Right kidney (tissue), 1 donor: ENCODE data around the gene IFI27.
"Not testable (repeated sequence)": the region's sequence is repeated elsewhere in the genome, so short reads cannot be mapped to it uniquely, and the experiment has no call there.

Source experiments
- DNase-seq: peaks from one replicate; pipeline ENCODE4 v3.0.0-alpha.2; 2016

IFI27 gene

GRCh38 chr14:94156143-94156542 lies 45.6 kb downstream of the IFI27 start:
- DNase-seq, result not testable (repeated sequence)

- no peak for DNase-seq
Measured at GRCh38 chr14:94157197-94157596, 46.7 kb downstream of the IFI27 start.

- DNase-seq, result no peak
Measured at GRCh38 chr14:94158239-94158883, 47.8 kb downstream of the IFI27 start.

- DNase-seq, result no peak
Measured at GRCh38 chr14:94161058-94161457, 50.5 kb downstream of the IFI27 start.

DNA sequence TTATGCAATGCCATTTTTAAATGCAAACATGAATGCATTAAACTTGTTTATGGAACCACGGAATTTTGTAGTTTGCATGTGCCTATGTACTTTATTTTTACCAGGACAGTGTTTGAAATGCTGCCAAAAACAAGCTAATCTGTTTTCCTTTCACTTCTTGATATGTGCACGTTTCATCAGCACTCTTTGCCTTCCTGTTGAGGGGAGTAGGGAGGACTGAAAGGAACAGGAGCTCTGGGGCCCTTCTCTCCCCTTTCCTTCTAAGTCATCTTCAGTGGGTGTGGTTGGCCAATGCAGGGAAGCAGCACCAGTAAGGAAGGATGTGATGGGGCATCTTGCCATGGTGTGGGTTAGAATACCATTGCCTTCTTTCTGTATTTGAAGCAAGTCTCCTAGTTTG lies 51.4 kb downstream of the IFI27 start:
- no peak for DNase-seq

DNA sequence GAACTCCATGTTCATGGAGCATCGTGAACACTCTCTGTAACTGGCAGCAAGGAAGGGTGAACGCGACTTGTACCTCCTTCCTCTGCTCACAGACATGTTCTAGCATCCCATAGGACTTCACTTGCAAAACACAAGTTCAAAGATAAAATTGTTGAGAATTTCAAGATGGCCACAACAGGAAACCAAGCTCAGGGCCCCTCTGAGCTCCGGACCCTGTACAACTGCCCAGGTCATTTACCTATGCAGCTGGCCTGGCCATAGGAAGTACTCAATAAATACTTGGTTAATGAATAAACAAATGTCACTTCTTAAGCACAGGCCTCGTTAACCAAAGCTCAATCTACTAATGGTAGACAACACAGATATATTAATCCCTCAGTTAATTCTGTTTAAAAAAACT lies 51.9 kb downstream of the IFI27 start:
- no peak for DNase-seq

DNA sequence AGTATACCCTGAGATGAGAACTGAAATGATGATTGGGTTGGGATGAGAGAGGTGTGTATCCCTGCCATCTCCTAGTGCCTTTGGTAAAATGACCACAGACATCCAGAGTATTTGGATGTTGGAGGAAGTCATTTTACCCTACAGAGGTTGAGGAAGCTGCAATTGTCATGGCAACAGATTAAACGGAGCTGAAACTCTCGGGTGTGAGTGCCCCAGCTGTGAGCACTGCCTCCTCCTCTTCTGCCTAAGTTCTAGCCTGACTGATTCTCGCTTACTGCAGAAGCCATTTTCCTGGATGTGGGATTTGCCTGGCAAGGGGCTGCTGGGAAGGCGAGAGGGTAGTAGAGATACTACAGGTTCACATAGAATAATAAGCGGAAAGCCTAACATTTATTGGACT lies 53.3 kb downstream of the IFI27 start:
- DNase-seq, result no peak

DNA sequence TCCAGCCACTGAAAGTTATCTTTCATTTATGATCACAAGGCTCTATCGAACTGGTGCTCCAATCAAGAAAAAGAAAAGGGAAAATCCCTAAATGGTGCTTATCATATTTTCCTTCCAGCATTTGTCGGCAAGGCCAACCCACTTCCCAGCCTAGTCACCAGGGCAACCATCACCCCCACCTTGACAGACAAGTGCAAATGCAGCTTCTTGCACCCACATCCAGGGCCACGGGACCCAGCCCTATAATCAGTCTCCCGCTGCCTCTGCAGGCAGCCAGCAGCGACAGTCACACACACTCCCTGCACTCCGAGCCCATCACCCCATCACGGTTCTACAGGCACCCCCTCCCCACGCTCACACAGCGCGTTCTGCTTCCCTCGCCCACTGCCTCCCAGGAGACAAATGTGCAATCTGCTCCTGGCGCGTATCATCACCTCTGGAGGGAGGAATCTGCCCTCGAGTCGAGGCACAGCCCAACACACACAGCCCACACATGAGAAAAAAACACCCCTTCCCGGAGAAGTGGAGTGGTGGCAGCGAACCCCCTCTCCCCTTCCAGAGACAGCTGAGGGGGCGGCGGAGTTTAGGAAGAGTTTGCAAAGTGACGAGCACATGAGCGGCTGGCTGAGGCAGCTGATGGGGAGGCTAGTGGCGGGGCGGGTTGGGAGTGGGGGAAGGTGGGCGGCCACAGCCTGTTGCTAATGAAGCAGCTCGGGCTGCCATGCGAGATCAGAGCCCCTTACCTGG lies 54.3 kb downstream of the IFI27 start:
- DNase-seq, result no peak

DNA sequence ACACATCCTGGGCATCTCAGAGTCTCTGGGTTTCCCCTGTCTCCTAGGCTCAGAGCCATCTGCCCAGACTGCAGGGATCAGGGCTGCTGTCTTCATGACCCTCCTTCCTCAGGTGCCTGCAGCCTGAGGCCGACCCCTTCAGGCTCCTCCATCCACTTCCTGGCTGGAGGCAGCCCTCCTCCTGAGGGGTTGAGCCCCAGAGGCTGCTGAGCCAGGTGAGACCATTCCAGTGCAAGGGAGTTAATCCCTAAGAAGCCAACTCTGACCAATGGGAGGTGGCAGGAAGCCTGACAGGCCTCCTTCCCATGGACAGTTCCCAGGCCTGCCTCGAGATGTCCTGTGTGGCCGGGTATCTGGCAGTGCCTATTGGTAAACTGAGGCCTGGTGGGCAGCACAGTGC lies 55.2 kb downstream of the IFI27 start:
- no peak for DNase-seq
